Activated naive CD8-positive, alpha-beta T cell treated with anti-CD3 and anti-CD28 coated beads, Interleukin-2, amount 50 U/mL, for 16 hours (primary cell): ENCODE results near the gene NPAT.
A peak's percentile ranks its signal among the peaks of the same experiment; 100 is the strongest.
"Not testable (repeated sequence)": the region's sequence is repeated elsewhere in the genome, so short reads cannot be mapped to it uniquely, and the experiment has no call there.

Experiments used
- DNase-seq: peaks from one replicate; pipeline ENCODE4 v3.0.0-alpha.2; 2020; ENCODE audit warnings: low read depth, low spot score

NPAT gene

GRCh38 chr11:108154591-108154990, 67.8 kb downstream of the NPAT start:
- DNase-seq: no peak

- no peak for DNase-seq
Measured at GRCh38 chr11:108148556-108148955, 73.9 kb downstream of the NPAT start.

- no peak for DNase-seq
Measured at GRCh38 chr11:108147150-108147549, 75.3 kb downstream of the NPAT start.

GRCh38 chr11:108144615-108145014, 77.8 kb downstream of the NPAT start:
- DNase-seq: no peak

- no peak for DNase-seq
Measured at GRCh38 chr11:108142304-108142703, 80.1 kb downstream of the NPAT start.

GRCh38 chr11:108137212-108137611, 85.2 kb downstream of the NPAT start:
- DNase-seq: no peak

GRCh38 chr11:108135845-108136544, 86.4 kb downstream of the NPAT start:
- DNase-seq: no peak

GRCh38 chr11:108132993-108133538, 89.4 kb downstream of the NPAT start:
- not testable (repeated sequence) for DNase-seq

GRCh38 chr11:108131993-108132392, 90.4 kb downstream of the NPAT start:
- DNase-seq: no peak

- DNase-seq: no peak
Measured at GRCh38 chr11:108128772-108129171, 93.7 kb downstream of the NPAT start.

- no peak for DNase-seq
Measured at GRCh38 chr11:108125096-108125495, 97.3 kb downstream of the NPAT start.

- no peak for DNase-seq
Measured at GRCh38 chr11:108122166-108122628, 100.2 kb downstream of the NPAT start.

GRCh38 chr11:108121274-108122155, 100.9 kb downstream of the NPAT start, which contains the start of gene ACAT1:
TSS of gene ACAT1 (plus strand) at chr11:108121567. CDS start at chr11:108121607, 40 bp downstream.
- DNase-seq: peak; percentile 92

GRCh38 chr11:108120936-108121273, 101.5 kb downstream of the NPAT start:
- not testable (repeated sequence) for DNase-seq

- DNase-seq: no peak
Measured at GRCh38 chr11:108117746-108118371, 104.6 kb downstream of the NPAT start.

- DNase-seq: no peak
Measured at GRCh38 chr11:108115500-108116140, 106.8 kb downstream of the NPAT start.

GRCh38 chr11:108112057-108112456, 110.4 kb downstream of the NPAT start:
- DNase-seq: no peak

GRCh38 chr11:108111126-108111525, 111.3 kb downstream of the NPAT start:
- no peak for DNase-seq
